HepG2 (cell line): ENCODE results near the gene DHX29. TPM values are rescaled to one million over a fixed set of nuclear protein-coding genes. Genes with fewer than 3 reads are reported as not detected.

Experiments used
- ARNT ChIP-seq: fragments of 450-650 bp; IDR thresholded peaks from 2 replicates; pipeline ENCODE4 v1.6.1; 2017
- FOSL2 ChIP-seq: sonication (generic); formaldehyde crosslinking; IDR thresholded peaks from 2 replicates; pipeline ENCODE4 v1.4.0; 2020; ENCODE audit warnings: missing genetic modification reagents
- FOXA1 ChIP-seq, 2 experiments: fragments of 450-650 bp in 1 of 2; sonication (generic) in 1 of 2; formaldehyde crosslinking in 1 of 2; IDR thresholded peaks; 2 replicates each; pipeline versions ENCODE4 v1.4.0 to v1.6.1; 2016 to 2020; ENCODE audit warnings: missing genetic modification reagents in 1 of 2
- GATAD1 ChIP-seq: IDR thresholded peaks from 2 replicates; pipeline ENCODE4 v1.6.1; 2016; ENCODE audit warnings: missing genetic modification reagents, missing compliant biosample characterization
- KDM5A ChIP-seq: fragments of 200-600 bp; sonication (generic); IDR thresholded peaks from 2 replicates; pipeline ENCODE4 v1.7.0; 2018; ENCODE audit warnings: antibody characterized with exemption, mild to moderate bottlenecking, low read length, borderline replicate concordance
- MAFK ChIP-seq, 2 experiments: IDR thresholded peaks in 1 of 2; conservative IDR thresholded peaks in 1 of 2; 2 replicates each; pipeline ENCODE4 v1.6.1; 2011; ENCODE audit warnings: improper control_type of control experiment in 2 of 2, low read length in 2 of 2
- MED8 ChIP-seq: sonication (generic); formaldehyde crosslinking; IDR thresholded peaks from 2 replicates; pipeline ENCODE4 v1.8.1; 2023; ENCODE audit warnings: mild to moderate bottlenecking, missing genetic modification reagents; ENCODE audit not compliant: insufficient replicate concordance
- NFKB2 ChIP-seq: sonication (generic); formaldehyde crosslinking; IDR thresholded peaks from 2 replicates; pipeline ENCODE4 v1.4.0; 2020; ENCODE audit warnings: missing genetic modification reagents, borderline replicate concordance
- U2AF2 ChIP-seq: fragments of 200-400 bp; formaldehyde crosslinking; IDR thresholded peaks from 2 replicates; pipeline ENCODE4 v1.6.1; 2017; ENCODE audit warnings: low read depth, mild to moderate bottlenecking, low read length
- ZNF121 ChIP-seq: sonication (generic); formaldehyde crosslinking; IDR thresholded peaks from 2 replicates; pipeline ENCODE4 v1.5.0; 2020; ENCODE audit warnings: mild to moderate bottlenecking, missing genetic modification reagents
- ZNF3 ChIP-seq: IDR thresholded peaks from 2 replicates; pipeline ENCODE4 v1.7.0; 2017; ENCODE audit warnings: inconsistent platforms
- ZNF30 ChIP-seq: sonication (generic); formaldehyde crosslinking; IDR thresholded peaks from 2 replicates; pipeline ENCODE4 v1.5.0; 2020; ENCODE audit warnings: mild to moderate bottlenecking, missing genetic modification reagents
- ZNF335 ChIP-seq: sonication (generic); formaldehyde crosslinking; IDR thresholded peaks from 2 replicates; pipeline ENCODE4 v1.4.0; 2020; ENCODE audit warnings: missing genetic modification reagents
- ZNF788 ChIP-seq: sonication (generic); formaldehyde crosslinking; IDR thresholded peaks from 2 replicates; pipeline ENCODE4 v1.5.0; 2020; ENCODE audit warnings: mild to moderate bottlenecking, missing genetic modification reagents, borderline replicate concordance
- polyA plus RNA-seq, 8 experiments: library from polyadenylated mRNA; depleted of rRNA in 3 of 8; stranded (reverse) in 7 of 8; unstranded in 1 of 8; fragments of >200 nt; fragmentation: Illumina TruSeq in 4 of 8; extraction: Trizol in 4 of 8; gene quantifications; 2 replicates each; pipeline versions ENCODE4 v1.2.1 to v1.2.3, GENCODE V29; 2011 to 2016; ENCODE audit warnings: low read depth in 4 of 8, missing spikeins in 1 of 8, mixed read lengths in 1 of 8; ENCODE audit not compliant: insufficient read depth in 1 of 8
- total RNA-seq, 5 experiments: library from RNA; depleted of rRNA; stranded (reverse); fragments of >200 nt; fragmentation: Illumina TruSeq; extraction: Trizol; gene quantifications; 2 replicates each; pipeline ENCODE4 v1.2.3, GENCODE V29; 2016; ENCODE audit warnings: low read depth in 1 of 5
- TF ChIP-seq, protein P1 (sequence below): sonication (generic); formaldehyde crosslinking; IDR thresholded peaks from 2 replicates; pipeline ENCODE4 v1.4.0; 2020; ENCODE audit warnings: missing genetic modification reagents
- TF ChIP-seq, protein P2 (sequence below): sonication (generic); formaldehyde crosslinking; IDR thresholded peaks from 2 replicates; pipeline ENCODE4 v1.4.0; 2020; ENCODE audit warnings: missing genetic modification reagents, borderline replicate concordance
- TF ChIP-seq, protein P3 (sequence below): sonication (generic); formaldehyde crosslinking; IDR thresholded peaks from 2 replicates; pipeline ENCODE4 v1.9.0; 2022; ENCODE audit warnings: missing genetic modification reagents, mild to moderate bottlenecking, borderline replicate concordance
- TF ChIP-seq, protein P4 (sequence below): sonication (generic); formaldehyde crosslinking; IDR thresholded peaks from 2 replicates; pipeline ENCODE4 v1.5.1; 2020; ENCODE audit warnings: missing genetic modification reagents, mild to moderate bottlenecking, borderline replicate concordance

Gene DHX29
- total and polyA plus RNA-seq, 2 of the 13 experiments (the other 11 are each of a cell fraction or from before 2014, with no cell fraction given): 1.9 to 22.0 TPM

DNA sequence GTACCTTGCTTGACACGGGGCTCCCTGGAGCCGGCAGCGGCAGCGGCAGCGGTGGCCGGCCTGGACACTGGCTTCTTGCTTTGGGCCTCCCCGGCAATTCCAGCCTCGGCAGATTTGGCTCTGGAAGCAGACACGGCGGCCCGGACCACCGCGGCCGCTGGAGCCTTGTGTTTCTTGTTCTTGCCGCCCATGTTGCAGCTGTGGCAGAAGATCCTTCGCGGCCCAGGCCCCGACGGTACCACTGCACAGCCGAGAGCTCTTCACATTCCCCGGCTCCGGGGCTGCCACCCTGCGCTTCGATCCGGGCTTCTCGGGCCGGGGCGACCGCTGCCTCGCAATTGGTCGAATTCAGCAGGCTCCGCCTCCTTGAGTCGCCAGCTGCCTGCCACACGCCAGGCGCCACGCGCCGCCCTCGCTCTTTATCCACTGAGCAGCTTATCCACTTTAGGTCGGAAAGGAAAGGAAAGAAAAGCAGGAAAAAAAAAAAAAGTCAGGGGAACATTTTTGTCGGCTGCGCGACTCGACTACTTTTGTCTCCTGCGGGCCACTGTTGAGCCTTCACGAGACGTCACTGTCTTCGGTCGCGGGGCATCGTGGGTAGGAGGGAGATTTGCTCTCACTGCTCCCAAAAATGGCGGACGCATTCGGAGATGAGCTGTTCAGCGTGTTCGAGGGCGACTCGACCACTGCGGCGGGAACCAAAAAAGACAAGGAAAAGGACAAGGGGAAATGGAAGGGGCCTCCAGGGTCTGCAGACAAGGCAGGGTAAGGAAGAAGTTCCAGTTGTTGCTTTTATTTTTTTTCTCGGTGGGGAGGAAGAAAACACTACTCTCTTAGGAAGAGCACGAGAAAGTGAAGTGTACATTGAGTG is at the start of gene DHX29, which contains the start of gene MTREX (continued):
- TF ChIP-seq, protein P1, sequence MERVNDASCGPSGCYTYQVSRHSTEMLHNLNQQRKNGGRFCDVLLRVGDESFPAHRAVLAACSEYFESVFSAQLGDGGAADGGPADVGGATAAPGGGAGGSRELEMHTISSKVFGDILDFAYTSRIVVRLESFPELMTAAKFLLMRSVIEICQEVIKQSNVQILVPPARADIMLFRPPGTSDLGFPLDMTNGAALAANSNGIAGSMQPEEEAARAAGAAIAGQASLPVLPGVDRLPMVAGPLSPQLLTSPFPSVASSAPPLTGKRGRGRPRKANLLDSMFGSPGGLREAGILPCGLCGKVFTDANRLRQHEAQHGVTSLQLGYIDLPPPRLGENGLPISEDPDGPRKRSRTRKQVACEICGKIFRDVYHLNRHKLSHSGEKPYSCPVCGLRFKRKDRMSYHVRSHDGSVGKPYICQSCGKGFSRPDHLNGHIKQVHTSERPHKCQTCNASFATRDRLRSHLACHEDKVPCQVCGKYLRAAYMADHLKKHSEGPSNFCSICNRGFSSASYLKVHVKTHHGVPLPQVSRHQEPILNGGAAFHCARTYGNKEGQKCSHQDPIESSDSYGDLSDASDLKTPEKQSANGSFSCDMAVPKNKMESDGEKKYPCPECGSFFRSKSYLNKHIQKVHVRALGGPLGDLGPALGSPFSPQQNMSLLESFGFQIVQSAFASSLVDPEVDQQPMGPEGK (CRISPR knock-in tag): no peak
- TF ChIP-seq MED8 (CRISPR knock-in tag) (peak; percentile 18), U2AF2 (0 out of 2 replicates have a peak, but pooled peaks have one; percentile 71), FOSL2 (CRISPR knock-in tag) (0 out of 2 replicates have a peak, but pooled peaks have one; percentile 7), ARNT (no peak), NFKB2 (CRISPR knock-in tag) (peak; percentile 95; the same call in 1 of the 2 replicates), ZNF30 (CRISPR knock-in tag) (no peak), KDM5A (peak; percentile 63), ZNF335 (peak; percentile 98), ZNF3 (no peak), ZNF121 (CRISPR knock-in tag) (peak; percentile 29; the same call in 1 of the 2 replicates), ZNF788 (CRISPR knock-in tag) (peak; percentile 80; the same call in 1 of the 2 replicates), MAFK (conservative IDR thresholded peaks at IDR 0.05 in 1 of 2, IDR thresholded peaks at IDR 0.05 in 1 of 2; ENCODE audit: low read length in 2 of 2) (no peak), FOXA1 (IDR thresholded peaks at IDR 0.05) (no peak), FOXA1 (CRISPR knock-in tag; IDR thresholded peaks at IDR 0.05) (no peak), GATAD1 (CRISPR knock-in tag) (peak; percentile 91)
- TF ChIP-seq, protein P2, sequence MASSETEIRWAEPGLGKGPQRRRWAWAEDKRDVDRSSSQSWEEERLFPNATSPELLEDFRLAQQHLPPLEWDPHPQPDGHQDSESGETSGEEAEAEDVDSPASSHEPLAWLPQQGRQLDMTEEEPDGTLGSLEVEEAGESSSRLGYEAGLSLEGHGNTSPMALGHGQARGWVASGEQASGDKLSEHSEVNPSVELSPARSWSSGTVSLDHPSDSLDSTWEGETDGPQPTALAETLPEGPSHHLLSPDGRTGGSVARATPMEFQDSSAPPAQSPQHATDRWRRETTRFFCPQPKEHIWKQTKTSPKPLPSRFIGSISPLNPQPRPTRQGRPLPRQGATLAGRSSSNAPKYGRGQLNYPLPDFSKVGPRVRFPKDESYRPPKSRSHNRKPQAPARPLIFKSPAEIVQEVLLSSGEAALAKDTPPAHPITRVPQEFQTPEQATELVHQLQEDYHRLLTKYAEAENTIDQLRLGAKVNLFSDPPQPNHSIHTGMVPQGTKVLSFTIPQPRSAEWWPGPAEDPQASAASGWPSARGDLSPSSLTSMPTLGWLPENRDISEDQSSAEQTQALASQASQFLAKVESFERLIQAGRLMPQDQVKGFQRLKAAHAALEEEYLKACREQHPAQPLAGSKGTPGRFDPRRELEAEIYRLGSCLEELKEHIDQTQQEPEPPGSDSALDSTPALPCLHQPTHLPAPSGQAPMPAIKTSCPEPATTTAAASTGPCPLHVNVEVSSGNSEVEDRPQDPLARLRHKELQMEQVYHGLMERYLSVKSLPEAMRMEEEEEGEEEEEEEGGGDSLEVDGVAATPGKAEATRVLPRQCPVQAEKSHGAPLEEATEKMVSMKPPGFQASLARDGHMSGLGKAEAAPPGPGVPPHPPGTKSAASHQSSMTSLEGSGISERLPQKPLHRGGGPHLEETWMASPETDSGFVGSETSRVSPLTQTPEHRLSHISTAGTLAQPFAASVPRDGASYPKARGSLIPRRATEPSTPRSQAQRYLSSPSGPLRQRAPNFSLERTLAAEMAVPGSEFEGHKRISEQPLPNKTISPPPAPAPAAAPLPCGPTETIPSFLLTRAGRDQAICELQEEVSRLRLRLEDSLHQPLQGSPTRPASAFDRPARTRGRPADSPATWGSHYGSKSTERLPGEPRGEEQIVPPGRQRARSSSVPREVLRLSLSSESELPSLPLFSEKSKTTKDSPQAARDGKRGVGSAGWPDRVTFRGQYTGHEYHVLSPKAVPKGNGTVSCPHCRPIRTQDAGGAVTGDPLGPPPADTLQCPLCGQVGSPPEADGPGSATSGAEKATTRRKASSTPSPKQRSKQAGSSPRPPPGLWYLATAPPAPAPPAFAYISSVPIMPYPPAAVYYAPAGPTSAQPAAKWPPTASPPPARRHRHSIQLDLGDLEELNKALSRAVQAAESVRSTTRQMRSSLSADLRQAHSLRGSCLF: peak; percentile 57; the same call in 1 of the 2 replicates
- TF ChIP-seq, protein P3, sequence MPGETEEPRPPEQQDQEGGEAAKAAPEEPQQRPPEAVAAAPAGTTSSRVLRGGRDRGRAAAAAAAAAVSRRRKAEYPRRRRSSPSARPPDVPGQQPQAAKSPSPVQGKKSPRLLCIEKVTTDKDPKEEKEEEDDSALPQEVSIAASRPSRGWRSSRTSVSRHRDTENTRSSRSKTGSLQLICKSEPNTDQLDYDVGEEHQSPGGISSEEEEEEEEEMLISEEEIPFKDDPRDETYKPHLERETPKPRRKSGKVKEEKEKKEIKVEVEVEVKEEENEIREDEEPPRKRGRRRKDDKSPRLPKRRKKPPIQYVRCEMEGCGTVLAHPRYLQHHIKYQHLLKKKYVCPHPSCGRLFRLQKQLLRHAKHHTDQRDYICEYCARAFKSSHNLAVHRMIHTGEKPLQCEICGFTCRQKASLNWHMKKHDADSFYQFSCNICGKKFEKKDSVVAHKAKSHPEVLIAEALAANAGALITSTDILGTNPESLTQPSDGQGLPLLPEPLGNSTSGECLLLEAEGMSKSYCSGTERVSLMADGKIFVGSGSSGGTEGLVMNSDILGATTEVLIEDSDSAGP: peak; percentile 77; the same call in 1 of the 2 replicates
- TF ChIP-seq, protein P4, sequence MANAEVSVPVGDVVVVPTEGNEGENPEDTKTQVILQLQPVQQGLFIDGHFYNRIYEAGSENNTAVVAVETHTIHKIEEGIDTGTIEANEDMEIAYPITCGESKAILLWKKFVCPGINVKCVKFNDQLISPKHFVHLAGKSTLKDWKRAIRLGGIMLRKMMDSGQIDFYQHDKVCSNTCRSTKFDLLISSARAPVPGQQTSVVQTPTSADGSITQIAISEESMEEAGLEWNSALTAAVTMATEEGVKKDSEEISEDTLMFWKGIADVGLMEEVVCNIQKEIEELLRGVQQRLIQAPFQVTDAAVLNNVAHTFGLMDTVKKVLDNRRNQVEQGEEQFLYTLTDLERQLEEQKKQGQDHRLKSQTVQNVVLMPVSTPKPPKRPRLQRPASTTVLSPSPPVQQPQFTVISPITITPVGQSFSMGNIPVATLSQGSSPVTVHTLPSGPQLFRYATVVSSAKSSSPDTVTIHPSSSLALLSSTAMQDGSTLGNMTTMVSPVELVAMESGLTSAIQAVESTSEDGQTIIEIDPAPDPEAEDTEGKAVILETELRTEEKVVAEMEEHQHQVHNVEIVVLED: peak; percentile 68; the same call in 1 of the 2 replicates
